ENCODE results near the gene TMC7.

DNA sequence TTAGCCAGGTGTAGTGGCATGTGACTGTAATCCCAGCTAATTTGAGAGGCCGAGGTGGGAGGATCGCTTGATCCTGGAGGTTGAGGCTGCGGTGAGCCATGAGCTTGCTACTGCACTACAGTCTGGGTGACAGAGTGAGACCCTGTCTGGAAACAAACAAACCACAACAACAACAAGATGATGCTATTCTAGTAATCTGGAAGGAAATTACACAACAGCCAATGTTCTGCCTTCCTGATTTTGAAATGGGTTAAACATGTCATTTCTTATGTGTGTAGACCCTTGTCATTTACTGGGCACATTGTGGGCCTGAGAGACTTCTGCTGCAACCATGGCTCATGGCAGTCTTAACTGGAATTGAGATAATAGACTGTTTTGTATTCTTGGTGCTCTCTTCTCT, 89.6 kb downstream of the TMC7 start:
- TF ChIP-seq, protein P1, sequence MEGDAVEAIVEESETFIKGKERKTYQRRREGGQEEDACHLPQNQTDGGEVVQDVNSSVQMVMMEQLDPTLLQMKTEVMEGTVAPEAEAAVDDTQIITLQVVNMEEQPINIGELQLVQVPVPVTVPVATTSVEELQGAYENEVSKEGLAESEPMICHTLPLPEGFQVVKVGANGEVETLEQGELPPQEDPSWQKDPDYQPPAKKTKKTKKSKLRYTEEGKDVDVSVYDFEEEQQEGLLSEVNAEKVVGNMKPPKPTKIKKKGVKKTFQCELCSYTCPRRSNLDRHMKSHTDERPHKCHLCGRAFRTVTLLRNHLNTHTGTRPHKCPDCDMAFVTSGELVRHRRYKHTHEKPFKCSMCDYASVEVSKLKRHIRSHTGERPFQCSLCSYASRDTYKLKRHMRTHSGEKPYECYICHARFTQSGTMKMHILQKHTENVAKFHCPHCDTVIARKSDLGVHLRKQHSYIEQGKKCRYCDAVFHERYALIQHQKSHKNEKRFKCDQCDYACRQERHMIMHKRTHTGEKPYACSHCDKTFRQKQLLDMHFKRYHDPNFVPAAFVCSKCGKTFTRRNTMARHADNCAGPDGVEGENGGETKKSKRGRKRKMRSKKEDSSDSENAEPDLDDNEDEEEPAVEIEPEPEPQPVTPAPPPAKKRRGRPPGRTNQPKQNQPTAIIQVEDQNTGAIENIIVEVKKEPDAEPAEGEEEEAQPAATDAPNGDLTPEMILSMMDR (conservative IDR thresholded peaks at IDR 0.05; ENCODE audit: low read depth, low read length) = no peak
- no peak for TF ChIP-seq EZH2 (IDR thresholded peaks at IDR 0.05; ENCODE audit: borderline replicate concordance, low read depth, low read length, poor library complexity, severe bottlenecking)

All from A673 (cell line).